B cell (primary cell): ENCODE results near the gene KRTAP12-2. TPM values are rescaled to one million over a fixed set of nuclear protein-coding genes. Genes with fewer than 3 reads are reported as not detected.

Experiments used
- ATAC-seq: fragments of 200-7000 bp; cut with Tn5 transposase; one replicate; pipeline ENCODE4 v1.10.0; 2021; ENCODE audit warnings: low read depth, mild to moderate bottlenecking, moderate number of reproducible peaks, moderate library complexity
- CTCF ChIA-PET: fragments of 350-600 bp; sonication (Branson Sonifier 250); formaldehyde crosslinking; loops from one replicate; lab custom pipeline; 2021; ENCODE audit warnings: antibody characterized with exemption, inconsistent platforms; lab: Charles Lee
- POLR2A ChIA-PET: fragments of 350-600 bp; sonication (Branson Sonifier 250); formaldehyde crosslinking; loops from one replicate; lab custom pipeline; 2021; ENCODE audit warnings: antibody characterized with exemption; lab: Charles Lee
- DNase-seq: peaks from one replicate; pipeline ENCODE4 v3.0.0; 2013
- H2AFZ ChIP-seq: 2 replicates; pipeline ENCODE4 v1.6.1; 2012; ENCODE audit warnings: mild to moderate bottlenecking, low read depth, low read length; ENCODE audit not compliant: insufficient read depth, poor library complexity, severe bottlenecking
- H3K27ac ChIP-seq, 2 donors: 1 replicate in 1 of 2; 2 replicates in 1 of 2; pipeline ENCODE4 v1.5.1; 2012 to 2013; ENCODE audit warnings: low read length in 2 of 2, mild to moderate bottlenecking in 2 of 2, moderate library complexity in 1 of 2
- H3K27me3 ChIP-seq, 4 experiments: fragments of 200-600 bp in 1 of 4; sonication (generic) in 1 of 4; replicated peaks in 1 of 4; 1 replicate in 2 of 4; 2 replicates in 2 of 4; pipeline versions ENCODE4 v1.6.1 to v1.7.0; 2013 to 2016; ENCODE audit warnings: low read length in 3 of 4, mild to moderate bottlenecking in 2 of 4, mixed read lengths in 1 of 4, moderate library complexity in 1 of 4; ENCODE audit not compliant: insufficient read depth in 4 of 4, control insufficient read depth in 3 of 4; ENCODE audit errors: control extremely low read depth in 1 of 4
- H3K36me3 ChIP-seq, 2 experiments: replicated peaks in 1 of 2; 1 replicate in 1 of 2; 2 replicates in 1 of 2; pipeline versions ENCODE4 v1.6.1 to v1.7.1; 2013; ENCODE audit warnings: low read length in 1 of 2; ENCODE audit not compliant: insufficient read depth in 2 of 2, control insufficient read depth in 1 of 2; ENCODE audit errors: control extremely low read depth in 1 of 2, extremely low read depth in 1 of 2
- H3K4me1 ChIP-seq, 2 donors: fragments of 200-600 bp in 1 of 2; sonication (generic) in 1 of 2; 1 replicate in 1 of 2; 2 replicates in 1 of 2; pipeline versions ENCODE4 v1.5.1 to v1.6.1; 2013 to 2017; ENCODE audit warnings: low read length in 2 of 2; ENCODE audit not compliant: control insufficient read depth in 2 of 2, insufficient read depth in 2 of 2
- H3K4me2 ChIP-seq: replicated peaks from 2 replicates; pipeline ENCODE3; 2012; ENCODE audit warnings: mild to moderate bottlenecking, low read depth, low read length; ENCODE audit not compliant: poor library complexity, severe bottlenecking
- H3K4me3 ChIP-seq, 5 experiments: fragments of 200-600 bp in 1 of 5; sonication (generic) in 1 of 5; 1 replicate in 3 of 5; 2 replicates in 2 of 5; pipeline versions ENCODE4 v1.5.1 to v1.7.0; 2011 to 2016; ENCODE audit warnings: low read length in 4 of 5, mild to moderate bottlenecking in 4 of 5, low read depth in 2 of 5, control low read depth in 1 of 5, moderate library complexity in 1 of 5; ENCODE audit not compliant: insufficient read depth in 1 of 5; ENCODE audit errors: control extremely low read depth in 1 of 5, extremely low read depth in 1 of 5
- H3K79me2 ChIP-seq: fragments of 200-600 bp; sonication (generic); one replicate; pipeline ENCODE4 v1.6.0; 2016; ENCODE audit warnings: low read length; ENCODE audit not compliant: control insufficient read depth, insufficient read depth
- H3K9ac ChIP-seq: fragments of 200-600 bp; sonication (generic); 2 replicates; pipeline ENCODE4 v1.6.1; 2017; ENCODE audit warnings: mild to moderate bottlenecking, low read length, moderate library complexity
- H3K9me3 ChIP-seq, 3 donors: one replicate each; pipeline versions ENCODE4 v1.6.1 to v1.7.1; 2013; ENCODE audit warnings: low read length in 2 of 3; ENCODE audit not compliant: control insufficient read depth in 2 of 3, insufficient read depth in 1 of 3; ENCODE audit errors: control extremely low read depth in 1 of 3
- H4K20me1 ChIP-seq: 2 replicates; pipeline ENCODE4 v1.6.0; 2012; ENCODE audit warnings: mild to moderate bottlenecking, low read length; ENCODE audit not compliant: insufficient read depth, control insufficient read depth, poor library complexity, severe bottlenecking
- H3K27ac Mint-ChIP-seq: one replicate; pipeline ENCODE4 v1.8.0; 2021; ENCODE audit warnings: mixed read lengths
- H3K27me3 Mint-ChIP-seq: one replicate; pipeline ENCODE4 v1.8.0; 2021; ENCODE audit warnings: mixed read lengths
- H3K4me1 Mint-ChIP-seq: one replicate; pipeline ENCODE4 v1.8.0; 2021; ENCODE audit warnings: mixed read lengths
- H3K4me3 Mint-ChIP-seq: one replicate; pipeline ENCODE4 v1.8.0; 2021; ENCODE audit warnings: mixed read lengths
- H3K9me3 Mint-ChIP-seq: one replicate; pipeline ENCODE4 v1.8.0; 2022; ENCODE audit warnings: mixed read lengths; ENCODE audit not compliant: insufficient read depth
- EZH2 ChIP-seq: IDR thresholded peaks from 2 replicates; pipeline ENCODE4 v1.6.1; 2012; ENCODE audit warnings: borderline replicate concordance, low read depth, mild to moderate bottlenecking, moderate library complexity, low read length; ENCODE audit not compliant: insufficient read depth, poor library complexity, severe bottlenecking
- WGBS: methylation state at CpG from one replicate; pipeline ENCODE4 v1.1.5; 2013; ENCODE audit warnings: missing lambda C conversion rate; ENCODE audit not compliant: insufficient coverage; 5-methylcytosine and 5-hydroxymethylcytosine counted together
- intact Hi-C: fragments of 100-400 bp; cut with micrococcal nuclease; formaldehyde crosslinking; loops from one replicate; pipeline ENCODE4 v1.10.0; 2022
- polyA plus RNA-seq: library from polyadenylated mRNA; depleted of rRNA; stranded (reverse); fragments of >200 nt; gene quantifications from 2 replicates; pipeline ENCODE4 v1.2.3, GENCODE V29; 2012
- total RNA-seq, 2 donors: library from RNA; stranded (reverse); fragments of 120-200 nt in 1 of 2; gene quantifications; 1 replicate in 1 of 2; 2 replicates in 1 of 2; pipeline versions ENCODE4 v1.2.3 to v1.2.4, GENCODE V29; 2013 to 2022
- TF ChIP-seq, protein P1 (sequence below): fragments of 200-600 bp; IDR thresholded peaks from one replicate; pipeline ENCODE4 v1.8.0; 2022; ENCODE audit warnings: antibody characterized with exemption, mild to moderate bottlenecking

The KRTAP12-2 gene
- total and polyA plus RNA-seq, 2 donors (not counting 1 experiment from before 2014, with no cell fraction given) = not detected

DNA sequence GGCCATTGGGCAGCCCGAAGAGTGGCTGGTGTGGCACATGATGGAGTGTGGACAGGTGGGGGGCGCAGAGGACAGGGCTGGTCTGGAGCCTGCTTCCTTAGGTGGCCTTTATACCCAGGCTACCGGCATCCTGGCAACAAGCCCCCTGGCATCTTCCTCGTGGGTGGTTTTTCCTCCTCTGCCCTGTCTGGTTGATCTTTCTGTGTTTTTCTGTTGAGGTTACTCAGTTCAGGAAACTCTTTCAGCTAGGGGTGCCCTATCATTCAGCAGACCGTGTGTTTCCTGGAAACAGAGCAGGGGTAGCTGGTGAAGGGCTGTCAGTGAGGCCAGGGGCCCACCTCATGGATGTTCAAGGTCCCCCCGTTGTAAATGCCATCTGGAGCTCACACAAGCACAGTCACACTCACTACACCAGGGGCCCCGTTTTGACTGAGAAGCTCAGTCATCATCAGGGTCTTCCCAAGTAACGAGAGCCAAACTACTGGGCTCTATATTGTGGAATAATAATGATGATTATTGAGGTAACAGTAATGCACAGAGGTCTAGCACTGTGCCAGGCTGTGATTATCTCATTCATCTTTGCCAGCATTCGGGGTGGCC lies 12.1 kb downstream of the KRTAP12-2 start, which contains the start of gene KRTAP12-4:
Gene KRTAP12-4, minus strand, starts transcription at position 84 of the 600 bp plus-strand sequence. Its CDS starts 45 bp downstream, at position 39.
- CTCF ChIA-PET = no interaction called here

More for the DNA sequence above, 12.1 kb downstream of the KRTAP12-2 start, which contains the start of gene KRTAP12-4:
- ATAC-seq (no peak), DNase-seq (no peak)
- POLR2A ChIA-PET = no interaction called here
- Histone ChIP-seq H3K27ac (no peak within 1 kb of the TSS), H3K9ac (no peak within 1 kb of the TSS), H2AFZ (no peak within 1 kb of the TSS), H3K27me3 (peaks cover 0 to 16% (median 0%) of the 10 kb centered on the region in 4 experiments), H4K20me1 (no peaks in the 10 kb centered on the region), H3K36me3 (no peaks in the 10 kb centered on the region), H3K4me3 (no peak within 1 kb of the TSS), H3K4me1 (peaks cover 0 to 3% of the 10 kb centered on the region in 2 donors), H3K79me2 (no peaks in the 10 kb centered on the region), H3K9me3 (peaks cover 3 to 32% (median 11%) of the 10 kb centered on the region in 3 donors), H3K4me2 (no peak within 1 kb of the TSS)
- peaks cover 31% of the 10 kb centered on the region for H3K27me3 Mint-ChIP-seq
- WGBS = 68% methylated on average over 7 of the region's 9 CpGs
- H3K27ac Mint-ChIP-seq = no peak within 1 kb of the TSS
- H3K4me1 Mint-ChIP-seq = peaks cover 2% of the 10 kb centered on the region
- intact Hi-C loops = no loop called here
- H3K4me3 Mint-ChIP-seq = no peak within 1 kb of the TSS
- H3K9me3 Mint-ChIP-seq = peaks cover 12% of the 10 kb centered on the region
- TF ChIP-seq, protein P1, sequence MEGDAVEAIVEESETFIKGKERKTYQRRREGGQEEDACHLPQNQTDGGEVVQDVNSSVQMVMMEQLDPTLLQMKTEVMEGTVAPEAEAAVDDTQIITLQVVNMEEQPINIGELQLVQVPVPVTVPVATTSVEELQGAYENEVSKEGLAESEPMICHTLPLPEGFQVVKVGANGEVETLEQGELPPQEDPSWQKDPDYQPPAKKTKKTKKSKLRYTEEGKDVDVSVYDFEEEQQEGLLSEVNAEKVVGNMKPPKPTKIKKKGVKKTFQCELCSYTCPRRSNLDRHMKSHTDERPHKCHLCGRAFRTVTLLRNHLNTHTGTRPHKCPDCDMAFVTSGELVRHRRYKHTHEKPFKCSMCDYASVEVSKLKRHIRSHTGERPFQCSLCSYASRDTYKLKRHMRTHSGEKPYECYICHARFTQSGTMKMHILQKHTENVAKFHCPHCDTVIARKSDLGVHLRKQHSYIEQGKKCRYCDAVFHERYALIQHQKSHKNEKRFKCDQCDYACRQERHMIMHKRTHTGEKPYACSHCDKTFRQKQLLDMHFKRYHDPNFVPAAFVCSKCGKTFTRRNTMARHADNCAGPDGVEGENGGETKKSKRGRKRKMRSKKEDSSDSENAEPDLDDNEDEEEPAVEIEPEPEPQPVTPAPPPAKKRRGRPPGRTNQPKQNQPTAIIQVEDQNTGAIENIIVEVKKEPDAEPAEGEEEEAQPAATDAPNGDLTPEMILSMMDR = no peak
- TF ChIP-seq EZH2 = no peak
